NCI-H2196 treated with DMSO at 0.1 percent for 48 hours (cell line): Measurements from ENCODE around the gene MRPS17.
"Not testable (repeated sequence)": the region's sequence is repeated elsewhere in the genome, so short reads cannot be mapped to it uniquely, and the experiment has no call there.

Source experiments
- DNase-seq: peaks from one replicate; lab custom pipeline; 2025; ENCODE audit not compliant: unreplicated experiment; lab: John Stamatoyannopoulos, UW

MRPS17 gene

GRCh38 chr7:55951637-55952351 is at the start of gene MRPS17:
Gene MRPS17 (plus strand): TSS chr7:55951877. CDS start chr7:55953196, 1,319 bp downstream.
- peak; percentile 90 for DNase-seq

GRCh38 chr7:55903985-55904759 is 47.5 kb upstream of the MRPS17 start:
- no peak for DNase-seq

- no peak for DNase-seq
These were observed 38.9 kb upstream of the MRPS17 start for GRCh38 chr7:55912748-55913158.

- no peak for DNase-seq
These were observed 33.9 kb upstream of the MRPS17 start for GRCh38 chr7:55917771-55918170.

GRCh38 chr7:55928006-55928767 is 23.5 kb upstream of the MRPS17 start:
- no peak for DNase-seq

GRCh38 chr7:55931421-55932151 is 20.1 kb upstream of the MRPS17 start:
- no peak for DNase-seq

GRCh38 chr7:55939514-55940123 is 12.1 kb upstream of the MRPS17 start:
- DNase-seq, result no peak

GRCh38 chr7:55946545-55946944 is 5.1 kb upstream of the MRPS17 start:
- DNase-seq, result no peak

GRCh38 chr7:55952352-55952671 is 635 bp downstream of the MRPS17 start:
- DNase-seq, result not testable (repeated sequence)

GRCh38 chr7:55953707-55954475 is 2.2 kb downstream of the MRPS17 start:
- no peak for DNase-seq

GRCh38 chr7:55957190-55957589 is 5.5 kb downstream of the MRPS17 start:
- DNase-seq, result no peak

- DNase-seq, result no peak
These were observed 10.3 kb downstream of the MRPS17 start for GRCh38 chr7:55962014-55962413.

GRCh38 chr7:55963584-55964168 is 12.0 kb downstream of the MRPS17 start:
- DNase-seq, result no peak

GRCh38 chr7:55964261-55965099 is 12.8 kb downstream of the MRPS17 start, which contains the start of gene NIPSNAP2:
Gene NIPSNAP2 (plus strand): TSS chr7:55964585. CDS start chr7:55964610, 25 bp downstream.
- peak; percentile 90 for DNase-seq

GRCh38 chr7:55965100-55965470 is 13.4 kb downstream of the MRPS17 start:
- no peak for DNase-seq

GRCh38 chr7:55965805-55966421 is 14.2 kb downstream of the MRPS17 start:
- DNase-seq, result peak; percentile 61

- DNase-seq, result no peak
These were observed 15.2 kb downstream of the MRPS17 start for GRCh38 chr7:55966851-55967250.

- DNase-seq, result no peak
These were observed 17.7 kb downstream of the MRPS17 start for GRCh38 chr7:55969391-55969790.
